ENCODE data around the gene C1QBP.
A peak's percentile ranks its signal among the peaks of the same experiment; 100 is the strongest.
"Not testable (repeated sequence)": the region's sequence is repeated elsewhere in the genome, so short reads cannot be mapped to it uniquely, and the experiment has no call there.

The C1QBP gene

GRCh38 chr17:5437721-5438317, 1.1 kb downstream of the C1QBP start:
- POLR2A ChIA-PET = interaction anchor here (1.9 kb wide), 1 partner anchor 18 kb away, joined by 7 read pairs; the partner anchor contains the start of gene NUP88
- peak overlapping the region; percentile 84 for H3K4me3 ChIP-seq (ENCODE audit: low read depth, low read length)
- DNase-seq (ENCODE audit: low read depth, low spot score) = no peak
- CTCF ChIA-PET = interaction anchor here (1.1 to 9.7 kb wide), 12 partner anchors 11 to 246 kb away, joined by 3 to 162 read pairs (median 17); partner anchors contain the start of genes DHX33, NUP88, RPAIN and ZNF594
- no peak for TF ChIP-seq CTCF (IDR thresholded peaks at IDR 0.05; ENCODE audit: insufficient read depth, low read length, missing control alignments)

- DNase-seq (ENCODE audit: low read depth, low spot score); H3K4me3 ChIP-seq (ENCODE audit: low read depth, low read length): not testable (repeated sequence)
- POLR2A ChIA-PET = interaction anchor here (0.6 to 1.3 kb wide), 3 partner anchors 13 to 128 kb away, joined by 3 to 7 read pairs (median 3); no protein-coding TSS in a partner anchor
- CTCF ChIA-PET = interaction anchor here (0.9 to 9.7 kb wide), 5 partner anchors 9 to 188 kb away, joined by 3 to 162 read pairs (median 126); partner anchors contain the start of gene DHX33
Observed at GRCh38 chr17:5435781-5436315, 3.1 kb downstream of the C1QBP start.

GRCh38 chr17:5434984-5435383, 4.0 kb downstream of the C1QBP start:
- no peak for TF ChIP-seq CTCF (IDR thresholded peaks at IDR 0.05; ENCODE audit: insufficient read depth, low read length, missing control alignments)
- no peak for DNase-seq (ENCODE audit: low read depth, low spot score)
- no peak overlapping the region for H3K4me3 ChIP-seq (ENCODE audit: low read depth, low read length)
- CTCF ChIA-PET = interaction anchor here (1.2 kb wide), 1 partner anchor 10 kb away, joined by 4 read pairs; no protein-coding TSS in a partner anchor
- POLR2A ChIA-PET = no interaction called here

- TF ChIP-seq CTCF (IDR thresholded peaks at IDR 0.05; ENCODE audit: insufficient read depth, low read length, missing control alignments) = no peak
- ChIA-PET POLR2A (no interaction called here), CTCF (interaction anchor here (0.9 to 1.5 kb wide), 4 partner anchors 9 to 194 kb away, joined by 3 to 6 read pairs (median 4); no protein-coding TSS in a partner anchor)
- DNase-seq (ENCODE audit: low read depth, low spot score) = no peak
- H3K4me3 ChIP-seq (ENCODE audit: low read depth, low read length) = no peak overlapping the region
Observed at GRCh38 chr17:5431949-5432556, 6.9 kb downstream of the C1QBP start.

- ChIA-PET CTCF (interaction anchor here (0.9 to 9.6 kb wide), 3 partner anchors 9 to 182 kb away, joined by 3 to 162 read pairs (median 6); partner anchors contain the start of gene C1QBP), POLR2A (interaction anchor here (0.6 to 1.4 kb wide), 2 partner anchors 9 to 39 kb away, joined by 3 to 6 read pairs; no protein-coding TSS in a partner anchor)
- not testable (repeated sequence) for DNase-seq (ENCODE audit: low read depth, low spot score); H3K4me3 ChIP-seq (ENCODE audit: low read depth, low read length)
Observed at GRCh38 chr17:5431234-5431633, 7.7 kb downstream of the C1QBP start.

GRCh38 chr17:5430413-5430999, 8.4 kb downstream of the C1QBP start:
- no peak for DNase-seq (ENCODE audit: low read depth, low spot score)
- ChIA-PET CTCF (interaction anchor here (1.4 to 9.6 kb wide), 2 partner anchors 8 to 10 kb away, joined by 6 to 162 read pairs; partner anchors contain the start of gene C1QBP), POLR2A (interaction anchor here (0.6 to 1.4 kb wide), 2 partner anchors 8 to 39 kb away, joined by 3 to 6 read pairs; no protein-coding TSS in a partner anchor)

More at GRCh38 chr17:5430413-5430999, 8.4 kb downstream of the C1QBP start:
- no peak overlapping the region for H3K4me3 ChIP-seq (ENCODE audit: low read depth, low read length)
- TF ChIP-seq CTCF (IDR thresholded peaks at IDR 0.05; ENCODE audit: insufficient read depth, low read length, missing control alignments) = no peak
